Ovary (tissue), 3 donors: ENCODE data around the gene SIRPA.

Experiments used
- CTCF ChIP-seq, 3 donors: fragments of 450-650 bp in 2 of 3; fragments of 200-600 bp in 1 of 3; IDR thresholded peaks; one replicate each; pipeline versions ENCODE4 v1.5.1 to v1.8.0; 2016 to 2022; ENCODE audit warnings: antibody characterized with exemption in 3 of 3, mild to moderate bottlenecking in 1 of 3
- EP300 ChIP-seq: sonication (generic); formaldehyde crosslinking; IDR thresholded peaks from one replicate; pipeline ENCODE4 v1.6.1; 2017; ENCODE audit warnings: antibody characterized with exemption
- POLR2A ChIP-seq: fragments of 450-650 bp; IDR thresholded peaks from one replicate; pipeline ENCODE4 v1.6.1; 2017; ENCODE audit warnings: antibody characterized with exemption, mild to moderate bottlenecking, moderate library complexity
- donor health status: DM: no; HTN: no; CAD: no.

- no peak for TF ChIP-seq EP300
- no peak for TF ChIP-seq CTCF (IDR thresholded peaks at IDR 0.05)
- no peak for TF ChIP-seq POLR2A
These were observed 31.9 kb upstream of the SIRPA start for GRCh38 chr20:1863296-1863695.
